HG02678 (cell line): ENCODE data around the gene SYT7.
A peak's percentile ranks its signal among the peaks of the same experiment; 100 is the strongest.

ENCODE experiments used
- ATAC-seq: cut with Tn5 transposase; IDR thresholded peaks from one replicate; pipeline ENCODE4 v1.9.1; 2021; ENCODE audit warnings: mild to moderate bottlenecking, moderate library complexity; ENCODE audit not compliant: unreplicated experiment

Gene SYT7

GRCh38 chr11:61522881-61523280 is 58.0 kb downstream of the SYT7 start:
- no peak for ATAC-seq

GRCh38 chr11:61518032-61518795 is 62.7 kb downstream of the SYT7 start:
- no peak for ATAC-seq

- ATAC-seq = no peak
These were observed 64.0 kb downstream of the SYT7 start for GRCh38 chr11:61516675-61517572.

- ATAC-seq = no peak
These were observed 64.7 kb downstream of the SYT7 start for GRCh38 chr11:61516191-61516590.

- no peak for ATAC-seq
These were observed 65.2 kb downstream of the SYT7 start for GRCh38 chr11:61515686-61516085.

GRCh38 chr11:61514050-61514917 is 66.6 kb downstream of the SYT7 start:
- ATAC-seq = no peak

GRCh38 chr11:61513143-61513765 is 67.6 kb downstream of the SYT7 start:
- no peak for ATAC-seq

GRCh38 chr11:61512435-61512834 is 68.4 kb downstream of the SYT7 start:
- ATAC-seq = no peak

GRCh38 chr11:61511383-61511782 is 69.5 kb downstream of the SYT7 start:
- ATAC-seq = no peak

- no peak for ATAC-seq
These were observed 69.9 kb downstream of the SYT7 start for GRCh38 chr11:61510974-61511373.

GRCh38 chr11:61510166-61510919 is 70.5 kb downstream of the SYT7 start:
- ATAC-seq = no peak

GRCh38 chr11:61509043-61510029 is 71.5 kb downstream of the SYT7 start:
- ATAC-seq = peak; percentile 67

- ATAC-seq = no peak
These were observed 72.7 kb downstream of the SYT7 start, which contains the start of gene LRRC10B for GRCh38 chr11:61507962-61508861. Gene LRRC10B (plus strand): TSS chr11:61508749. CDS start chr11:61508999, 250 bp downstream.

- ATAC-seq = no peak
These were observed 73.7 kb downstream of the SYT7 start for GRCh38 chr11:61507012-61507768.

GRCh38 chr11:61505640-61506155 is 75.2 kb downstream of the SYT7 start:
- no peak for ATAC-seq

GRCh38 chr11:61505106-61505505 is 75.8 kb downstream of the SYT7 start:
- ATAC-seq = no peak
